Measurements from ENCODE around the gene LCOR. TPM values are rescaled to one million over a fixed set of nuclear protein-coding genes. Genes with fewer than 3 reads are reported as not detected.

LCOR gene
- total RNA-seq, 1 donor from 2014 or later, result 68.2 TPM

DNA sequence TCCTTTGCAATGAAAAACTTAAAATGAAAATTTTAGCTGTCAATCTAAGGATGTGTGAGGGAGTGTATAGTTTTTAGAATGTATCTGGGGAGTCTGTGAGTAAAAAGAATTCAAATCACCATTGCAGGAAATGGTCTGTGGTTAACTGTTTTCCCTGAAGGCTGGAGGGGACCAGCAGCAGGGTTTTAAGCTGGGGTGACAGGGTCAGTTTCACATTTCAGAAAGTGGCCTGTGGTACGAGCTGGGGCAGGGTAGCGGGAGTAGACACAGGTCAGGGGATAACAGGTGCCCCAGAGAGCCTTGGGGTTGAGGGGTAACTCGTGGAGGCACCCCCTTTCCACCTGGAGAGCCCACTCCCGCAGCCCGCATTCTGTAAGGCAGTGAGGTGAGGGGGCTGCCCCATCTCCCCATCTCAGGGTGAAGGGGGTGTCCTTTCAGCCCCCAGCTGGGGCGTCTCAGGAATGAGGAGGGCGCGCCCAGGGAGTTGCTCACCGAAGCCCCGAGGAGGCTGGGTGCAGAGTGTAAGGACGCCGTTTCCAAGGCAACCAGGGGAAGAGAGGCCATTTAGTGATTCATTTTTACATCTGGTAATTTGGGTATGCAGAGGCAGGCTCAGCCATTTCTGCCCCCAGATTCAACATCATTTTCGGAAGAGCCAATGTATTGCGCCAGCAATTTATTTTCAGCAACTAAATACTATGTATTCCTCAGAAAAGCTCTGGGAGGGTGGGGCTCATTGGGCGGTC lies 184.8 kb downstream of the LCOR start:
- Mint-ChIP-seq H3K4me1 (peaks cover 4% of the 10 kb centered on the region), H3K9me3 (no peaks in the 10 kb centered on the region), H3K27me3 (ENCODE audit: low read depth) (peaks cover 3% of the 10 kb centered on the region), H3K36me3 (no peaks in the 10 kb centered on the region), H3K27ac (no peak overlapping the region), H3K4me3 (no peak overlapping the region)
- DNase-seq (ENCODE audit: low spot score in 2 of 2, unreplicated experiment in 2 of 2), result no peak
- TF ChIP-seq CTCF (IDR thresholded peaks at IDR 0.05; ENCODE audit: unreplicated experiment), result no peak

DNA sequence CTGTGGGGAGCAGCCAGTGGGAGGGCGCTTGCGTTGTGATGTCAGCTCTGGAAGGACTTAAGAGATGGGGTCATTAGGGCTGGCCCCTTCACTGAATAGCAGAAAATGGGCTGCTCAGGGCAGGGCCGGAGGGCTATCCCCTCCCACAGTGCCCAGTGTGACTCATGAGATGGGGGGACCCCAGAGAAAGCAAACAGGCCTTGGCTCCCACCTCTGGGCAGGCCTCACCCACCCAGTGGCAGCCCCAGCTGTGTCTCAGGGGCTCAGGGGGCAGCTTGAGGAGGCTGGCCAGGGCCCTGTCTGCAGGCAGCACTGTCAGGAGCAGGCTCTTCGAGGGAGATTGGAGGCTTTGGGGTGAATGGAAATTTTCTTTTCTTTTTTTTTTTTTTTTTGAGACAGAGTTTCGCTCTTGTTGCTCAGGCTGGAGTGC lies 185.4 kb downstream of the LCOR start:
- H3K27me3 Mint-ChIP-seq (ENCODE audit: low read depth), result peaks cover 3% of the 10 kb centered on the region
- H3K27ac Mint-ChIP-seq, result no peak overlapping the region
- DNase-seq (ENCODE audit: low spot score in 2 of 2, unreplicated experiment in 2 of 2), result no peak
- no peak overlapping the region for H3K4me3 Mint-ChIP-seq
- H3K9me3 Mint-ChIP-seq, result no peaks in the 10 kb centered on the region
- peaks cover 4% of the 10 kb centered on the region for H3K4me1 Mint-ChIP-seq
- no peak for TF ChIP-seq CTCF (IDR thresholded peaks at IDR 0.05; ENCODE audit: unreplicated experiment)
- no peaks in the 10 kb centered on the region for H3K36me3 Mint-ChIP-seq

DNA sequence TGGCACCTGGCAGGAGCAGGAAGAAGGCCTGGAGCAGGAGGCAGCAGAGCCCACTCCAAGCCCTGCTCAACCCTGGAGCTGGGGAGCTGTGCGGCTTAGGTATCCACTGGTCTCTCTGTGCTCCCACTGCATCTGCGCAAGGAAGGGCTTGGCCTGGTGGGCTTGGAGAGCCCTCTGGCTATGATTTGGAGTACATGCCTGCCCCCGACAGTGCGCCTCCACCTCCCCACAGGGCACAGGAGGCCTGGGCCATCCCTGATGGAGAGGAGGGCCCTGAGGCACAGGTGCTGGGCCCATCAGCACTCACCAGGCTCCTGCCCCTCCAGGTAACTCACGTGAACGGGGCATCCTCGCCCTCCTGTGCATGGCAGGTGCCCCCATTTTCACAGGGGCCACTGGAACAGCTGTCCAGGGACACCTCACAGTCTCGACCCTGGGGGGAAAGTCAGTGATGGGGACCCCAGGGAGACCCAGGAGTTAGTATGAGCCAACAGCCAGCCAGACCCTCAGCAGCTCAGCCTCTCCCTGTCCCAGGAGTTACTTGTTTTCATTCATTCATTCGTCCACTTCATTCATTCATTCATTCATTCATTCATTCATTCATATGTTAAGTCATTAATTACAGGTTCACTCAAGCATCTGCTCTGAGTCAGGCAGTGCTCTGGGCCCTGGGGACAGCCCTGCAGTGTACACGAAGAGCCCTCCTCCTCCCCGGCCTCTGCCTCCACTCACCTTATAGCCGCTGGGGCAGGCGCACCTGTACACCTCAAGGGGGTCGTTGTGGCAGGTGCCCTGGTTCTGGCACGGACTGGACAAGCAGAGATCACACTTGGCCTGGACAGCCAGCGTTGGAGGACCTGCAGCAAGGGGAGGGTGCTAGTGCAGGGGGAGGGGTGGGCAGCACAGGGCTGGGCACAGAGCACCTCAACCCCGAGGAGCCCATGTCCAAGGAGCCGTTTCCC lies 186.4 kb downstream of the LCOR start:
- no peaks in the 10 kb centered on the region for H3K36me3 Mint-ChIP-seq
- no peaks in the 10 kb centered on the region for H3K9me3 Mint-ChIP-seq
- TF ChIP-seq CTCF (IDR thresholded peaks at IDR 0.05; ENCODE audit: unreplicated experiment), result no peak

GRCh38 chr10:97019213-97019844 lies 187.2 kb downstream of the LCOR start:
- Mint-ChIP-seq H3K27me3 (ENCODE audit: low read depth) (peaks cover 3% of the 10 kb centered on the region), H3K27ac (no peak overlapping the region), H3K36me3 (no peaks in the 10 kb centered on the region), H3K4me1 (peaks cover 12% of the 10 kb centered on the region), H3K9me3 (no peaks in the 10 kb centered on the region), H3K4me3 (no peak overlapping the region)
- DNase-seq (ENCODE audit: low spot score in 2 of 2, unreplicated experiment in 2 of 2), result no peak
- no peak for TF ChIP-seq CTCF (IDR thresholded peaks at IDR 0.05; ENCODE audit: unreplicated experiment)

More for the DNA sequence above, 186.4 kb downstream of the LCOR start:
- Mint-ChIP-seq H3K27ac (no peak overlapping the region), H3K4me3 (no peak overlapping the region), H3K4me1 (peaks cover 4% of the 10 kb centered on the region), H3K27me3 (ENCODE audit: low read depth) (peaks cover 3% of the 10 kb centered on the region)
- DNase-seq (ENCODE audit: low spot score in 2 of 2, unreplicated experiment in 2 of 2), result no peak

DNA sequence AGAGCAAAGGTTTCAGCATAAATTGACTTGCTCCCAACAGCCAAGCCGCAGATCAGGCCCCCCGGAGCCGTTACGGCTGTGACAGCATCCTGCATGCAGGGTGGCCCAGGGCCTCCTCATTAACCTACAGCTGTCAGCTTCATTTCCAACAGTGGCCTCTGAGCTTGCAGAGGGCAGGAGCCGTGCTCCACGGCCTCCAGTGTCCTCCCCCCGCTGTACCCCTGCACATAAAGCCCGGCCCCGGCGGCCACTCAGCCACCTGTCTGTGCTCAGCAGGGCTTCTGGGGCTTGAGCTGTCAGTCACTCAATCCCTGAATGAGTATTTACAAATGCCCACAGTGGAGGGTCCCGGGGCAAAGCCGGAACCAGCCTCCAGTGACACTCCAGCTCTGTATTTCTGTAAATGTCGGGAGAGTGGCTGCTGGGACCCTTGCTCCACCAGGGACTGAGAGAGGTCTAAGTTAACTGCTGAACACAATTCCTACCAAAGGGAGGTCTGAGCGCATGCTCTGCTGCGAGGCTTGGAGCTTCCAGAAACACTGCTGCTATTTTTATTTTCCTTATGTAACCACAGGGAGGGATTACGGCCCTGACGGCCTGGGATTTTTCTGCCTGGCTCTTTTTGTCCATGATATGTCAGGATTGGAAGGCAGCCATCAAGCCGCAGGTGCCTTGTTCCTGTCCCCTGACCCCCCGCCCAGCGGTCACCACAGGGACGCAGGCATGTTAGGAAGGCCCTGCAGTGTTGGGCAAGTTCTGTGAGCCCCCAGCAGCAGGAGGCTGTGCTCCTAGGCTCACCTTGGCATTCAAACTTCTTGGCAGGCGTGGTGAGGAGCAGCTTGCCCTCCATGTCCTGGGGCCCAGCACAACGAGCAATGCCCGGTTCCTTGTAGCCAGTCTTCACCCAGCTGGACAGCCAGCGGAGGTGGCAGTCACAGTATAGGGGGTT lies 188.6 kb downstream of the LCOR start:
- Mint-ChIP-seq H3K27ac (no peak overlapping the region), H3K9me3 (no peaks in the 10 kb centered on the region), H3K27me3 (ENCODE audit: low read depth) (no peaks in the 10 kb centered on the region), H3K4me1 (peaks cover 17% of the 10 kb centered on the region), H3K36me3 (no peaks in the 10 kb centered on the region), H3K4me3 (no peak overlapping the region)
- TF ChIP-seq CTCF (IDR thresholded peaks at IDR 0.05; ENCODE audit: unreplicated experiment), result no peak
- DNase-seq (ENCODE audit: low spot score in 2 of 2, unreplicated experiment in 2 of 2), result no peak
